ENCODE data around the gene DICER1. TPM values are rescaled to one million over a fixed set of nuclear protein-coding genes. Genes with fewer than 3 reads are reported as not detected.

Gene DICER1
- total and polyA plus RNA-seq, 2 experiments from 2014 or later = 21.4 to 59.2 TPM

DNA sequence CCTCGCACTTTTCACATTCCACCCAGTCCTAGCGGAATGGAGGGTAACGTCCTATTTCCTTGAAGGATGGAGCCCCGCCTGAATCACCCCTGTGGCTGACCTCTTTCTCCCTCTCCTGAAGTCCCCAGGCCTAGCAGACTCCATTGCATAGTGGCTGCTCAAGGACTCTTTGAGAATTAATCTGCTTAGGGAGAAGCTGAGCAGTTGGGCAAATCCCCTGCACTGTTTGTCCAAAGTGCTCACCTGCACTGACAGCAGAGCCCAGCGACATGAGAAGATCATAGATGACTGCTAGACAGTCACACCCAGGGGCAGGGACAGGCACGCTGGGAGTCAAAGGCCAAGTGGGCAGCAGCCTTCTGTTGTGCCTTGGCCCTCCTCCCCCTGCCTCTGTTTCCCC lies 37.7 kb upstream of the DICER1 start (continued):
- TF ChIP-seq, protein P1, sequence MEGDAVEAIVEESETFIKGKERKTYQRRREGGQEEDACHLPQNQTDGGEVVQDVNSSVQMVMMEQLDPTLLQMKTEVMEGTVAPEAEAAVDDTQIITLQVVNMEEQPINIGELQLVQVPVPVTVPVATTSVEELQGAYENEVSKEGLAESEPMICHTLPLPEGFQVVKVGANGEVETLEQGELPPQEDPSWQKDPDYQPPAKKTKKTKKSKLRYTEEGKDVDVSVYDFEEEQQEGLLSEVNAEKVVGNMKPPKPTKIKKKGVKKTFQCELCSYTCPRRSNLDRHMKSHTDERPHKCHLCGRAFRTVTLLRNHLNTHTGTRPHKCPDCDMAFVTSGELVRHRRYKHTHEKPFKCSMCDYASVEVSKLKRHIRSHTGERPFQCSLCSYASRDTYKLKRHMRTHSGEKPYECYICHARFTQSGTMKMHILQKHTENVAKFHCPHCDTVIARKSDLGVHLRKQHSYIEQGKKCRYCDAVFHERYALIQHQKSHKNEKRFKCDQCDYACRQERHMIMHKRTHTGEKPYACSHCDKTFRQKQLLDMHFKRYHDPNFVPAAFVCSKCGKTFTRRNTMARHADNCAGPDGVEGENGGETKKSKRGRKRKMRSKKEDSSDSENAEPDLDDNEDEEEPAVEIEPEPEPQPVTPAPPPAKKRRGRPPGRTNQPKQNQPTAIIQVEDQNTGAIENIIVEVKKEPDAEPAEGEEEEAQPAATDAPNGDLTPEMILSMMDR (conservative IDR thresholded peaks at IDR 0.05; ENCODE audit: low read depth in 2 of 2) = no peak
- TF ChIP-seq JUNB (IDR thresholded peaks at IDR 0.05; ENCODE audit: unreplicated experiment) = no peak

DNA sequence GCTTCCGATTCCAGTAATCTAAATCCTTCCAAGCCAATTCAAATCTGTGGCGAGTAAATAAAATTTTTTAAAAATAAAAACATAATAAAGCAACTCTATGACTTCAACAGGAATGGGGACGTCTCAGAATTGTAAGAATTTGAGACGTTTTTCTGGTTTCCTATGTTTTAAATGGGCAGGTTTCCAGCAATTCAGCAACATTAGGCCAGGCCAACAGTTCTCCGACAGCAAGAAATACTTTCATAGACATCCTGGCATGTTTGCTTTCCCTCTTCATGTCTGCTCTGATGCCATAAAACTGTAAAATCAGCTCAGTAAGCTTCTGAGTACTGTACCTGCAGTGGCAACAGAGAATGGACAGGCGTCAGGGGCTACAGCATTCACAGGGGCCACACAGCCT lies 35.8 kb upstream of the DICER1 start:
- no peaks in the 10 kb centered on the region; the same call in 1 of the 2 replicates for H3K9me2 ChIP-seq (ENCODE audit: insufficient read depth)
- peaks cover 9% of the 10 kb centered on the region; the same call in 1 of the 2 replicates for H3K4me1 ChIP-seq (ENCODE audit: insufficient read depth)
- Mint-ChIP-seq H3K27me3 (ENCODE audit: insufficient read depth, low read depth, poor library complexity) (peaks cover 11% of the 10 kb centered on the region), H3K36me3 (ENCODE audit: low read depth) (peaks cover 2% of the 10 kb centered on the region; the same call in 2 of the 3 replicates), H3K9me3 (peaks cover 8% of the 10 kb centered on the region; the same call in 2 of the 3 replicates), H3K4me1 (peaks cover 24% of the 10 kb centered on the region), H3K27ac (no peak overlapping the region), H3K4me3 (no peak overlapping the region)
- H3K36me3 ChIP-seq (ENCODE audit: insufficient read depth) = peaks cover 3% of the 10 kb centered on the region; the same call in 1 of the 2 replicates
- H3K27me3 ChIP-seq (ENCODE audit: insufficient read depth) = no peaks in the 10 kb centered on the region
- no peaks in the 10 kb centered on the region for H3F3A ChIP-seq (replicated peaks; ENCODE audit: low read depth)
- no peak overlapping the region for H3K27ac ChIP-seq (ENCODE audit: low read depth)
- no peaks in the 10 kb centered on the region for H4K20me1 ChIP-seq (replicated peaks; ENCODE audit: insufficient read depth)
- H3K79me2 ChIP-seq (replicated peaks; ENCODE audit: insufficient read depth) = no peaks in the 10 kb centered on the region
- no peak for TF ChIP-seq CREB1 (CRISPR knock-in tag; IDR thresholded peaks at IDR 0.05; ENCODE audit: low read depth)
- TF ChIP-seq, protein P2, sequence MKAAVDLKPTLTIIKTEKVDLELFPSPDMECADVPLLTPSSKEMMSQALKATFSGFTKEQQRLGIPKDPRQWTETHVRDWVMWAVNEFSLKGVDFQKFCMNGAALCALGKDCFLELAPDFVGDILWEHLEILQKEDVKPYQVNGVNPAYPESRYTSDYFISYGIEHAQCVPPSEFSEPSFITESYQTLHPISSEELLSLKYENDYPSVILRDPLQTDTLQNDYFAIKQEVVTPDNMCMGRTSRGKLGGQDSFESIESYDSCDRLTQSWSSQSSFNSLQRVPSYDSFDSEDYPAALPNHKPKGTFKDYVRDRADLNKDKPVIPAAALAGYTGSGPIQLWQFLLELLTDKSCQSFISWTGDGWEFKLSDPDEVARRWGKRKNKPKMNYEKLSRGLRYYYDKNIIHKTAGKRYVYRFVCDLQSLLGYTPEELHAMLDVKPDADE (IDR thresholded peaks at IDR 0.05) = no peak
- TF ChIP-seq ZNF331 (CRISPR knock-in tag; IDR thresholded peaks at IDR 0.05; ENCODE audit: low read depth) = no peak
- TF ChIP-seq ZNF114 (CRISPR knock-in tag; IDR thresholded peaks at IDR 0.05) = no peak
- TF ChIP-seq EZH2phosphoT487 (IDR thresholded peaks at IDR 0.05; ENCODE audit: unreplicated experiment) = no peak
- no peak for TF ChIP-seq NANOG (IDR thresholded peaks at IDR 0.05; ENCODE audit: borderline replicate concordance)
- ATAC-seq (no peak), DNase-seq (ENCODE audit: low spot score) (no peak)
- no peak overlapping the region for H3K4me2 ChIP-seq
- H2AFZ ChIP-seq = no peak overlapping the region
- H3K4me3 ChIP-seq = no peak overlapping the region

DNA sequence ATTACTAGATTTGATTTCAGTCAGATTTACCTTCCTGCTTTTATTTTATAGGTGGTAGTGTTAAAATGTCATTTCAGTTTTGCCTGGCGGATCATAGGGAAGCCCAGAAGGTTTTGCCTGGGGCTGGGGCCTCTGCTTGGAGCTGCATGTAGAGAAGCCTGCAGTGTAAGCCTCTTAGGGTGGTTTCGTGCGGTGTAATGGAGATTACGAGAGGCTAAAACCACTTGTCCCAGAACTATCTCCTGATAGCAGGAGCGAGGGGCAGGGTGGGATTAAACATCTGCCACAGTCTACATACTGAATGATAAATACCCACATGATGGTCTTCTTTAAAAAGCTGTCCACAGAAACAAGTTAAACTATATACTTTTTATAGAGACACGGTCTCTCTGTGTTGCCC lies 35.0 kb upstream of the DICER1 start:
- DNase-seq (ENCODE audit: low spot score) (no peak), ATAC-seq (no peak)
- Histone ChIP-seq H3K4me1 (ENCODE audit: insufficient read depth) (peaks cover 5% of the 10 kb centered on the region; the same call in 1 of the 2 replicates), H3F3A (replicated peaks; ENCODE audit: low read depth) (no peaks in the 10 kb centered on the region), H3K4me2 (no peak overlapping the region), H3K9me2 (ENCODE audit: insufficient read depth) (no peaks in the 10 kb centered on the region; the same call in 1 of the 2 replicates), H3K79me2 (replicated peaks; ENCODE audit: insufficient read depth) (no peaks in the 10 kb centered on the region), H3K36me3 (ENCODE audit: insufficient read depth) (peaks cover 4% of the 10 kb centered on the region; the same call in 1 of the 2 replicates), H3K27me3 (ENCODE audit: insufficient read depth) (no peaks in the 10 kb centered on the region), H4K20me1 (replicated peaks; ENCODE audit: insufficient read depth) (no peaks in the 10 kb centered on the region), H2AFZ (no peak overlapping the region), H3K4me3 (no peak overlapping the region), H3K27ac (ENCODE audit: low read depth) (no peak overlapping the region)
- Mint-ChIP-seq H3K9me3 (peaks cover 12% of the 10 kb centered on the region; the same call in 2 of the 3 replicates), H3K4me3 (no peak overlapping the region; the same call in 2 of the 3 replicates), H3K27ac (no peak overlapping the region), H3K36me3 (ENCODE audit: low read depth) (peaks cover 4% of the 10 kb centered on the region; the same call in 2 of the 3 replicates), H3K4me1 (peaks cover 20% of the 10 kb centered on the region), H3K27me3 (ENCODE audit: insufficient read depth, low read depth, poor library complexity) (peaks cover 11% of the 10 kb centered on the region)
- TF ChIP-seq ZNF331 (CRISPR knock-in tag; IDR thresholded peaks at IDR 0.05; ENCODE audit: low read depth) (no peak), EZH2 (IDR thresholded peaks at IDR 0.05; ENCODE audit: low read depth, unreplicated experiment) (no peak), NANOG (IDR thresholded peaks at IDR 0.05; ENCODE audit: borderline replicate concordance) (no peak), JUNB (IDR thresholded peaks at IDR 0.05; ENCODE audit: unreplicated experiment) (no peak)
- TF ChIP-seq, protein P1 (conservative IDR thresholded peaks at IDR 0.05; ENCODE audit: low read depth in 2 of 2) = no peak
- TF ChIP-seq, protein P2 (IDR thresholded peaks at IDR 0.05) = no peak
- TF ChIP-seq, protein P3, sequence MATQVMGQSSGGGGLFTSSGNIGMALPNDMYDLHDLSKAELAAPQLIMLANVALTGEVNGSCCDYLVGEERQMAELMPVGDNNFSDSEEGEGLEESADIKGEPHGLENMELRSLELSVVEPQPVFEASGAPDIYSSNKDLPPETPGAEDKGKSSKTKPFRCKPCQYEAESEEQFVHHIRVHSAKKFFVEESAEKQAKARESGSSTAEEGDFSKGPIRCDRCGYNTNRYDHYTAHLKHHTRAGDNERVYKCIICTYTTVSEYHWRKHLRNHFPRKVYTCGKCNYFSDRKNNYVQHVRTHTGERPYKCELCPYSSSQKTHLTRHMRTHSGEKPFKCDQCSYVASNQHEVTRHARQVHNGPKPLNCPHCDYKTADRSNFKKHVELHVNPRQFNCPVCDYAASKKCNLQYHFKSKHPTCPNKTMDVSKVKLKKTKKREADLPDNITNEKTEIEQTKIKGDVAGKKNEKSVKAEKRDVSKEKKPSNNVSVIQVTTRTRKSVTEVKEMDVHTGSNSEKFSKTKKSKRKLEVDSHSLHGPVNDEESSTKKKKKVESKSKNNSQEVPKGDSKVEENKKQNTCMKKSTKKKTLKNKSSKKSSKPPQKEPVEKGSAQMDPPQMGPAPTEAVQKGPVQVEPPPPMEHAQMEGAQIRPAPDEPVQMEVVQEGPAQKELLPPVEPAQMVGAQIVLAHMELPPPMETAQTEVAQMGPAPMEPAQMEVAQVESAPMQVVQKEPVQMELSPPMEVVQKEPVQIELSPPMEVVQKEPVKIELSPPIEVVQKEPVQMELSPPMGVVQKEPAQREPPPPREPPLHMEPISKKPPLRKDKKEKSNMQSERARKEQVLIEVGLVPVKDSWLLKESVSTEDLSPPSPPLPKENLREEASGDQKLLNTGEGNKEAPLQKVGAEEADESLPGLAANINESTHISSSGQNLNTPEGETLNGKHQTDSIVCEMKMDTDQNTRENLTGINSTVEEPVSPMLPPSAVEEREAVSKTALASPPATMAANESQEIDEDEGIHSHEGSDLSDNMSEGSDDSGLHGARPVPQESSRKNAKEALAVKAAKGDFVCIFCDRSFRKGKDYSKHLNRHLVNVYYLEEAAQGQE (IDR thresholded peaks at IDR 0.05; ENCODE audit: unreplicated experiment) = no peak
